ENCODE results near the gene CETN3.
"Not testable (repeated sequence)": the region's sequence is repeated elsewhere in the genome, so short reads cannot be mapped to it uniquely, and the experiment has no call there.

Gene CETN3

DNA sequence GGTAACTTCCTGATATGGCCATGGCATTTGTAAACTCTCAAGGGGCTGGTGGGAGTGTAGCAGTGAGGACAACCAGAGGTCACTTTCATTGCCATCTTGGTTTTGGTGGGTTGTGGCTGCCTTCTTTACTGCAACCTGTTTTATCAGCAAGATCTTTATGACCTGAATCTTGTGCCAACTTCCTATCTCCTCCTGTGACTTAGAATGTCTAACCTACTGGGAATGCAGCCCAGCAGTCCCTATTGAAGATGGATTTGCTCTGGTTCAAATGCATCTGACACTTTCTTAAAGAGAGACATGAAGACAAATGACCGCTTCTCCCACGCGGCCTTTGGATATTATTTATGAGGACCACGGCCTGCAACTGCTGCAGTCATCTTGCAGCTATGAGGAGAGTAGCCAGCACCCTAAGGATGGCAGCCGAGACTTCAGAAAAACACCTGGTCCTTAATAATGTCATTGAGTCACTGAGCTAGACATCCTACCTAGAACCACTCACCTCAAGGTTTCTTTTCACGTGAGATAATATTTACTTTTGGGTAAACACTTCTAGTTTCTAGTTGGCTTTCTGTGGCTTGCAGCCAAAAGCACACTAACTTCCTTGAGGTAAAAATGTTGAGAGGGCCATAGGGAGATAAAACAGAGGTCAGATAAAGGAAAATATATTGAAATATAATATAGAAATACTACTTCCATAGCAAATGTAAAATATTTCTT is 28.2 kb downstream of the CETN3 start:
- no peak for DNase-seq

GRCh38 chr5:90379652-90380051 is 29.9 kb downstream of the CETN3 start:
- no peak for DNase-seq

DNA sequence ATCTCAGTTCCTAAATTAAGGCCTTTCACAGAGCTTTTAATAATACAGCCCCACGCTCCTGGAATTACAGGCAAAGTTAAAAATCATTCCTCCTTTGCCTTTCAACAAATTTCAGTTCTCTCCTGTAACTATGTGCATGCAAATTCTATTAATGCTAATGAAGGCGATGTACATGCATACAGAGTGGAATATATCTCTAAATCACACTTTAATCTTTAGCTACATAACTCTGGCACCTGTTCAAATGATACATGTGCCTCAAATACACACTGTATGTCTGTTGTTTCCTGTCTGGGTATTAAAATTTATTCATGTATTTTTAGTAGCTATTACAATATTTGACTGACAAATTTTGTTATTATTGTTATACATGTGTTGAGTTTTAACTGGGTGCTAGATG is 30.8 kb downstream of the CETN3 start:
- DNase-seq: no peak

- not testable (repeated sequence) for DNase-seq
These were observed 38.3 kb downstream of the CETN3 start for GRCh38 chr5:90371269-90371668.

DNA sequence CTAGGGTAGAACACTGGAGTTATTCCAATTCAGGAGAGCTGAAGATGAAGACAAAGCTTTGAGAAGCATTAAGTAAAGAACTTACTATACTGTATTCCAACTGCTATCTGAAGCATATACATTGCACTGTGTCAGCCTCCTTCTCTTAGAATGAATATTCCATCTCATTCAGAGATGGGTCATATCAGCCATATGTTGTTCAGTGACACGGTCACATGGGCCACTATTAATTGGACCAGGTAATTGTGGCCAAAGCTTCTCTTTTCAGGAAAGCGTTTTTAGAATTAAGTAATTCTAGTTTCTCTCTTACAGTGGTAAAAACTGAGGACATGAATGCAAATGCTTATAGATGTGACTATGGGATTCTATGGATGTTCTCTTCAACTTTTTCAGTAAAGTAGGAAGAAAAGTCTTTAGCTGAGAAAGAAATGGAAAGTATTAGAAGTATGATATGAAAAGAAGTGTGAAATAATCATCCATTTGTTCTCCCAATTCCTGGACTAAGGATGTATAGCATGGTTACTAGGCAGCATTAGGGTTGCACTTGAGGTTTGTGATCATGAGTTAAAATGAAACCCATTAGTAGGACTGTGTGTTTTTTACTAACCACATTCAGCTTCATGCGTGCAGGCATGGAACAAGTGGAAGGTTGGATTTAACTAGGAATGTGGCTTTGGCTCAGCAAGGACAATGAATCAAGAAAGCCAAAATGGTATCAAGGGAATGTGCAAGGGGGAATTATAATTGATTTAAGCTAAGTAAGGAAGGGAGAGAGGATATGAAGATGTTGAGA is 40.9 kb downstream of the CETN3 start:
- DNase-seq: no peak

DNA sequence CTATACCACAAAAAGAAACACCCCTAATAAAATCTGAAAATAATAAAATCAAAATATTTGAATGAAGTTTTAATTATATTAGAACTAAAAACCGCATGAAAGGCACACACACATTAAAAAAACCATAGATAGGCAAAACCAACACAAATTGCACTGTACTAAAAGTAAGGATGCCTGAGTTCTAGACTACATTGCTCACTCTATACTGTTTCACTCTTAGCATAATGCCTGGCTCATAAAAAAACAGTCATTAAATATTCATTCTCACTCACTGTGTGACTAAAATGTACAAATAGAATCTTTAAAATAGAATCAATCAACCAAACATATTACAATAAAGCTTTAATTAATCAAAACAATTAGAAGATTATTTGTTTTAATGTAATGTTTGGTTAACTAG is 41.7 kb downstream of the CETN3 start:
- no peak for DNase-seq

GRCh38 chr5:90366948-90367347 is 42.6 kb downstream of the CETN3 start:
- DNase-seq: no peak

DNA sequence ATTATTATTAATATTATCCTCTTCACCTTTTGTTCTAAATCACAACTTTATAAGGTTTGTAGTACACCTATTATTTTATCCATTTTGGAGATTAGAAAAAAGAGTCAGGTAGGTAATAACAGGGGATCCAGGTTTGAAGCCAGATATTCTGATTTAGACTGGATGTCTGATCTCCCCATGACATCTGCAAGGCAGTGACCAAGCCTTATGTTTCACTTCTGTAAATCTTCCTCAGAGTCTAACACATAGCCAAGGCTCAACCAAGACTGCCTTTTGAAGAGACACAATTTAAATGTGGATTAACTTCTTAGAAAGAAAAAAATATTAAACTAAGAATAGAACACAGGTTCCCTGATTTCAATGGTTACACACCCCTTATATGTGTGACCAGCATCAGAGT is 44.2 kb downstream of the CETN3 start:
- DNase-seq: no peak

DNA sequence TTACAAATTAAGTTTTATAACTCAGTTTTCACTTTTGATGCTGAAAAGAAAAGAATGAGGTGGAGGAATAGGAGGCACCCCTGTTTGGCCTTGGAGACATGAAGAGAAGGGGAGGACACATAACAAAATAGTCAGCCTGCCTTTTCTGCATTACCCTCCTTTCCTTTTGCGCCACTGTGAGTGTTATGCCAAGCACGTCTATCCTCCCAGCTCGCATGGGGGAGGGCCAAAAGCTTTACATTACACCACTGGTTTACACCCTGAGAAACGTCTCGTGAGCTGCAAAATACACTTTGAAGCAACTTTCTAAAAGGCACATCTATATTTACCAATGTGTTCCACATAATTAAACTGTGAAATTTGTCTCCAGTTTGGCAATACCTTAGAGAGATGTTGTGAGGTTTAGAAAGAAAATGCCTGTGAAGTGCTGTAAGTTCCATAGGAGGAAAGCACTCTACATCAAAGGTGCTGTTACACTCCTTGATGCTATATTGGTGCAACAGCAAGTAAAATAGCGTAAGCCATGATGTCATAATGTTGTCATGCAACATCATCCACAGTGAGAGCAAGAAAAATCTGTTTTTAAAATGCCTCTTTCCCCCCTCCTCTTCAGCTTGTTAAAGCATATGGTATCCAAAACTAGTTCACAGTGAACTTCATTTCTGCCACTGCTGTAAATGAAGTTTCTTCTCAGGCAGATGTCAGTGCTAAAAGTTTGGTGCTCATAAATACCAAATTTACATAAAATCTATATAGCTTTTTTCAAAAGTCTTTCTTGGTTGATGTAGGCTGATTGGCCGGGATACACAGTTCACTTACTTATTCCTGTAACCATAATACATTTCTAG is 50.3 kb downstream of the CETN3 start:
- no peak for DNase-seq

- DNase-seq: peak; percentile 64
These were observed 52.9 kb downstream of the CETN3 start for GRCh38 chr5:90356622-90357021.

GRCh38 chr5:90356176-90356575 is 53.4 kb downstream of the CETN3 start:
- DNase-seq: no peak

GRCh38 chr5:90355635-90356034 is 53.9 kb downstream of the CETN3 start:
- no peak for DNase-seq

GRCh38 chr5:90353254-90353653 is 56.3 kb downstream of the CETN3 start:
- no peak for DNase-seq

DNA sequence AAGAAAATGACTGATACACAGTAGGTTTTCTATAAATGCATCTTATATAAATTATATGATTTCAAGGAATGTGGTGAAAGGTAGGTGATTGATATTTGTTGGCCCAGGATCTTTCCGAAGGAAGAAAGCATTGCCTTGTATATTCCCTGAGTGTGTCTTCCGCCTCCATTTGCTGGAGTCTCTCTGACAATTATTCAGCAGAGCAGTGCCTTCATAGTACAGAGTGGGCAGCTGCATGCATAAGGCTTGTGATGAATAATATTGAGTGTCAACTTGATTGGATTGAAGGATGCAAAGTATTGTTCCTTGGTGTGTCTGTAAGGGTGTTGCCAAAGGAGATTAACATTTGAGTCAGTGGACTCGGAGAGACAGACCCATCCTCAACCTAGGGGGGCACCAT is 58.5 kb downstream of the CETN3 start:
- DNase-seq: no peak

- no peak for DNase-seq
These were observed 62.1 kb downstream of the CETN3 start for GRCh38 chr5:90347462-90347861.

DNA sequence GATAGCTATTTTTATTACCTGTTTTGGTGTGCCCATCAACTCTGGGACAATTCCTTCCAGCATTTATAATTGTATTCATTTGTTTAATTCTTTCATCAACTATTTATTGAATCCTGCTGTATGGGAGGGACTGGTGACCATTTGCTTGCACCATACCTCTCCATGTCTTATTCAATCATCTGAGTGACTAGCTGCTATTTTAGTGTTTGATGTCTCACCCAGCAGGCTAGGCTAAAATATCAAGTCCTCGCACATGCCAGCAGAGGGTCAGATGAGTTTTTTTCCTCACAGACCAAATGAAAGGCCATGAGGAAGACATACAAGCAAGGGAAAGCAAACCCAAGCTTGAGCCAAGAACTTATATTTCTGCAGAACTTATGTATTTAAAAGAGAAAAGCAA is 63.9 kb downstream of the CETN3 start:
- no peak for DNase-seq

DNA sequence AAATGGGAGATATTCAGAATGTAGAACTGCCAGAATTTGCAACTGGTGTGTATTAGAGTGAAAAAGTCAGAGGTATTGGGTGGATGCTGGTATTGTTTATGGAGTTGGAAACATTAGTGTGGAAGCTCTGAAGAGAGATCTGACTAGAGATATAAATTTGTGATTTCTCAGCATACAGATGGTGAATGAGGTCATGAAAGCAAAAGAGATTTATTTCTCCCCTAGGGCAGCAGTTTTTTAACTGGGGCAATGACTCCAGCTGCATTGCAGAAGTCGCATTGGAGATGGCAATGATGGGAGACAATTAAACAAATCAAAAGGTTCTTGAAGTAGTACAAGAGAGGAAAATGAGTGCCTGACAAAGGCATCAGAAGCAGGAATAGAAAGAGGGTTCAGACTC is 64.9 kb downstream of the CETN3 start:
- no peak for DNase-seq

DNA sequence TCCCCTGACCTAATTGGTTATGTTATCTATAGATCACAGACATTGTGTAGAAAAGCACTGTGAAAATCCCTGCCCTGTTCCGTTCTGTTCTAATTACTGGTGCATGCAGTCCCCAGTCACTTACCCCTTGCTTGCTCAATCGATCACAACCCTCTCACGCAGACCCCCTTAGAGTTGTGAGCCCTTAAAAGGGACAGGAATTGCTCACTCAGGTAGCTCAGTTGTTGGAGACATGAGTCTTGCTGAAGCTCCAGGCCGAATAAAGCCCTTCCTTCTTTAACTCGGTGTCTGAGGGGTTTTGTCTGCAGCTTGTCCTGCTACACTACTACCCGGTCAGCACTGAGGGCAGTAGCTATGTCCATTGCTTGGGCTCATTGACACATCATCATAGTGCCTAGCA is 65.8 kb downstream of the CETN3 start:
- not testable (repeated sequence) for DNase-seq

DNA sequence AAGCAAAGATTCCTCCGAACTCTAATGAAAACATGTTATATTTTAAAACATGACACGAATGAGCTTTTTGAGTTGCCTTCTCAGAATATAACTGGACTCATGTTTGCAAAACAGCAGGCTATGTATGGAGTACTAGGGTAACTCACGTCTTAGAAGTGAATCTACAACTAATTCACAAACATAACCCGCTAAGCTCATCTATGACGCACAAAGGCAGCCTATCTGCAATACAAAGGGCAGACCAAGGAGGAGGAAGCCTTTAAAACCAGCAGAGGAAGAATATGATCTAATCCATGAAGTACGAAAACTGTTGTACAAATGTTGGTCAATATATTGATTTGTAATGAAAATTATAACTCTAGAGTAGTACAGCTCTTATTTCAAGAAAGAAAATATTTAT is 67.0 kb downstream of the CETN3 start:
- no peak for DNase-seq
